Adrenal gland (tissue), 5 donors: ENCODE measurements around the gene OR10T2.

ENCODE experiments used
- CTCF ChIP-seq, 6 experiments: fragments of 450-650 bp in 4 of 6; fragments of 200-600 bp in 2 of 6; sonication (generic) in 1 of 6; IDR thresholded peaks; 1 replicate in 5 of 6; 2 replicates in 1 of 6; pipeline versions ENCODE4 v1.5.1 to v1.8.0; 2016 to 2021; ENCODE audit warnings: antibody characterized with exemption in 6 of 6, mild to moderate bottlenecking in 2 of 6, moderate library complexity in 1 of 6
- POLR2A ChIP-seq, 2 donors: fragments of 450-650 bp; IDR thresholded peaks; one replicate each; pipeline ENCODE4 v1.6.1; 2017; ENCODE audit warnings: antibody characterized with exemption in 2 of 2, mild to moderate bottlenecking in 2 of 2, moderate library complexity in 1 of 2
- donor health status: DM: no; HTN: no; CAD: no.

GRCh38 chr1:158357441-158357840 lies 41.8 kb downstream of the OR10T2 start:
- TF ChIP-seq CTCF (IDR thresholded peaks at IDR 0.05), result no peak
- no peak for TF ChIP-seq POLR2A (IDR thresholded peaks at IDR 0.05)
